Measurements from ENCODE around the gene RGL1. TPM values are rescaled to one million over a fixed set of nuclear protein-coding genes. Genes with fewer than 3 reads are reported as not detected.

RGL1 gene
- total and polyA plus RNA-seq, 2 donors (not counting 3 experiments of a cell fraction or from before 2014, with no cell fraction given): 19.8 to 35.3 TPM

GRCh38 chr1:183881387-183882131 lies 76.6 kb downstream of the RGL1 start:
- H2AFZ ChIP-seq (ENCODE audit: low read depth, low read length): no peak overlapping the region
- ChIA-PET POLR2A (interaction anchor here (0.7 to 1.9 kb wide), 4 partner anchors 8 to 97 kb away, joined by 3 to 11 read pairs (median 4); partner anchors contain the start of gene RGL1), CTCF (interaction anchor here (0.6 to 3.9 kb wide), 17 partner anchors 11 to 647 kb away, joined by 3 to 36 read pairs (median 4); no protein-coding TSS in a partner anchor)
- dilution Hi-C loops (cut with MboI; ENCODE audit: extremely low pct_ligation_motif_present, low sequenced_read_pairs): no loop called here
- intact Hi-C loops (cut with micrococcal nuclease): loop anchor here (1.0 to 2.0 kb wide), 4 partner anchors 8 to 77 kb away; partner anchors contain the start of gene RGL1
- no peak overlapping the region for H3K4me3 ChIP-seq (replicated peaks in 1 of 3; ENCODE audit: insufficient read depth in 1 of 3, low read depth in 1 of 3, low read length in 3 of 3)
- no peaks in the 10 kb centered on the region for H3K9me3 ChIP-seq (replicated peaks; ENCODE audit: control insufficient read depth, insufficient read depth, low read length)
- no peaks in the 10 kb centered on the region for H4K20me1 ChIP-seq (replicated peaks; ENCODE audit: control insufficient read depth, extremely low read depth, insufficient read depth, low read length)
- H3K4me2 ChIP-seq (ENCODE audit: insufficient read depth, low read length): no peak overlapping the region
- no peaks in the 10 kb centered on the region for H3K27me3 ChIP-seq (ENCODE audit: control insufficient read depth in 2 of 2, insufficient read depth in 2 of 2, low read length in 2 of 2)
- peaks cover 8 to 12% of the 10 kb centered on the region in 2 experiments for H3K36me3 ChIP-seq (ENCODE audit: control insufficient read depth in 2 of 2, extremely low read depth in 1 of 2, insufficient read depth in 2 of 2, low read length in 2 of 2)
- FAIRE-seq: peak; percentile 98
- TF ChIP-seq POLR2AphosphoS5 (IDR thresholded peaks at IDR 0.05; ENCODE audit: insufficient read depth, low read depth, low read length): peak; percentile 96
- peak; percentile 84 for TF ChIP-seq FOS (IDR thresholded peaks at IDR 0.05; ENCODE audit: borderline replicate concordance, insufficient read depth, low read length)
- TF ChIP-seq MAX (IDR thresholded peaks at IDR 0.05; ENCODE audit: insufficient read depth, insufficient read length): peak; percentile 18
- TF ChIP-seq GATA2 (IDR thresholded peaks at IDR 0.05; ENCODE audit: insufficient read depth, insufficient read length, low read depth, low read length): peak; percentile 69
- no peak for TF ChIP-seq MYC (IDR thresholded peaks at IDR 0.05; ENCODE audit: low read depth, low read length)
- TF ChIP-seq EZH2 (IDR thresholded peaks at IDR 0.05; ENCODE audit: borderline replicate concordance, low read depth, low read length, severe bottlenecking): no peak
- TF ChIP-seq CTCF (IDR thresholded peaks at IDR 0.05; ENCODE audit: extremely low read depth in 1 of 2, insufficient read depth in 1 of 2, low read depth in 1 of 2, low read length in 2 of 2): no peak
- TF ChIP-seq POLR2A (IDR thresholded peaks at IDR 0.05; ENCODE audit: low read depth, low read length): peak; percentile 56
- TF ChIP-seq JUN (IDR thresholded peaks at IDR 0.05; ENCODE audit: borderline replicate concordance, insufficient read depth, insufficient read length, low read depth): peak; percentile 98
- H3K9ac ChIP-seq (replicated peaks; ENCODE audit: extremely low read depth, insufficient read depth, low read length): peak overlapping the region; percentile 56
- no peaks in the 10 kb centered on the region for H3K79me2 ChIP-seq (ENCODE audit: control insufficient read depth, insufficient read depth, low read length)
- H3K4me1 ChIP-seq (ENCODE audit: control insufficient read depth, extremely low read depth, insufficient read depth, low read length): peaks cover 43% of the 10 kb centered on the region
- peak overlapping the region; percentile 77 for H3K27ac ChIP-seq (ENCODE audit: insufficient read depth, low read depth, low read length)
- peak; percentile 98 for DNase-seq (ENCODE audit: low read depth, low spot score)
- no TSS peak for BruUV-seq (replicated peaks)
- no peaks in the 10 kb centered on the region for H3K9me1 ChIP-seq (replicated peaks; ENCODE audit: control insufficient read depth, extremely low read depth, insufficient read depth, low read length)

All from endothelial cell of umbilical vein (primary cell).